Endothelial cell of umbilical vein (primary cell): ENCODE measurements around the gene KIFC3. TPM values are rescaled to one million over a fixed set of nuclear protein-coding genes. Genes with fewer than 3 reads are reported as not detected.

Experiments
- BruUV-seq: library from RNA; stranded (reverse); fragments of 400-500 nt; replicated peaks from 2 replicates; lab custom pipeline; 2021; lab: Mats Ljungman, UMichigan
- CTCF ChIA-PET: fragments of 300-600, 350-600 bp; sonication (Branson Sonifier 250); formaldehyde crosslinking; loops from one replicate; lab custom pipeline; 2021; ENCODE audit warnings: antibody characterized with exemption, inconsistent platforms; lab: Charles Lee
- POLR2A ChIA-PET: fragments of 300-600, 350-600 bp; sonication (Branson Sonifier 250); formaldehyde crosslinking; loops from one replicate; lab custom pipeline; 2021; ENCODE audit warnings: antibody characterized with exemption, inconsistent platforms; lab: Charles Lee
- DNase-seq: peaks from one replicate; pipeline ENCODE4 v3.0.0-alpha.2; 2011; ENCODE audit warnings: low read depth, low spot score
- FAIRE-seq: peaks from 2 replicates; lab custom pipeline; 2011; peaks lifted over from hg19 to GRCh38; lab: Jason Lieb, UNC
- H2AFZ ChIP-seq: 2 replicates; pipeline ENCODE4 v1.6.0; 2012; ENCODE audit warnings: low read depth, low read length, control low read depth, inconsistent platforms
- H3K27ac ChIP-seq: 2 replicates; pipeline ENCODE4 v1.5.1; 2011; ENCODE audit warnings: low read depth, mild to moderate bottlenecking, control low read depth, low read length, moderate library complexity; ENCODE audit not compliant: insufficient read depth
- H3K27me3 ChIP-seq, 2 experiments: 2 replicates each; pipeline versions ENCODE4 v1.6.0 to v1.6.1; 2011; ENCODE audit warnings: low read length in 2 of 2, mixed read lengths in 1 of 2; ENCODE audit not compliant: control insufficient read depth in 2 of 2, insufficient read depth in 2 of 2
- H3K36me3 ChIP-seq, 2 experiments: 2 replicates in 1 of 2; 3 replicates in 1 of 2; pipeline ENCODE4 v1.5.1; 2011; ENCODE audit warnings: low read length in 2 of 2, mild to moderate bottlenecking in 1 of 2, moderate library complexity in 1 of 2; ENCODE audit not compliant: control insufficient read depth in 2 of 2, insufficient read depth in 2 of 2; ENCODE audit errors: extremely low read depth in 1 of 2
- H3K4me1 ChIP-seq: 3 replicates; pipeline ENCODE4 v1.5.1; 2011; ENCODE audit warnings: mild to moderate bottlenecking, low read length; ENCODE audit not compliant: control insufficient read depth, insufficient read depth; ENCODE audit errors: extremely low read depth
- H3K4me2 ChIP-seq: 2 replicates; pipeline ENCODE4 v1.6.1; 2011; ENCODE audit warnings: low read length, control low read depth, mixed read lengths; ENCODE audit not compliant: insufficient read depth
- H3K4me3 ChIP-seq, 3 experiments: fragments of 200-600 bp in 1 of 3; sonication (generic), shearing (Covaris generic) in 1 of 3; replicated peaks in 1 of 3; 2 replicates each; pipeline ENCODE4 v1.5.1; 2011 to 2016; ENCODE audit warnings: control low read depth in 3 of 3, low read length in 3 of 3, mild to moderate bottlenecking in 2 of 3, inconsistent platforms in 1 of 3, low read depth in 1 of 3, moderate library complexity in 1 of 3; ENCODE audit not compliant: insufficient read depth in 1 of 3
- H3K79me2 ChIP-seq: 2 replicates; pipeline ENCODE4 v1.6.0; 2012; ENCODE audit warnings: low read length, inconsistent platforms; ENCODE audit not compliant: control insufficient read depth, insufficient read depth
- H3K9ac ChIP-seq: replicated peaks from 2 replicates; pipeline ENCODE3; 2011; ENCODE audit warnings: low read length, control low read depth; ENCODE audit not compliant: insufficient read depth; ENCODE audit errors: extremely low read depth
- H3K9me1 ChIP-seq: replicated peaks from 3 replicates; pipeline ENCODE4 v1.6.0; 2011; ENCODE audit warnings: mild to moderate bottlenecking, low read length; ENCODE audit not compliant: control insufficient read depth, insufficient read depth; ENCODE audit errors: extremely low read depth
- H3K9me3 ChIP-seq: replicated peaks from 2 replicates; pipeline ENCODE4 v1.5.1; 2012; ENCODE audit warnings: low read length, inconsistent platforms; ENCODE audit not compliant: control insufficient read depth, insufficient read depth
- H4K20me1 ChIP-seq: replicated peaks from 2 replicates; pipeline ENCODE3; 2011; ENCODE audit warnings: mild to moderate bottlenecking, low read length; ENCODE audit not compliant: control insufficient read depth, insufficient read depth; ENCODE audit errors: extremely low read depth
- CTCF ChIP-seq, 2 donors: IDR thresholded peaks; 1 replicate in 1 of 2; 2 replicates in 1 of 2; pipeline ENCODE4 v1.5.1; 2011; ENCODE audit warnings: low read length in 2 of 2, mild to moderate bottlenecking in 2 of 2, moderate library complexity in 2 of 2, control low read depth in 1 of 2, inconsistent platforms in 1 of 2, low read depth in 1 of 2; ENCODE audit not compliant: insufficient read depth in 1 of 2; ENCODE audit errors: extremely low read depth in 1 of 2
- EZH2 ChIP-seq: IDR thresholded peaks from 2 replicates; pipeline ENCODE4 v1.6.1; 2012; ENCODE audit warnings: borderline replicate concordance, low read depth, mild to moderate bottlenecking, moderate library complexity, low read length, inconsistent platforms; ENCODE audit not compliant: severe bottlenecking
- FOS ChIP-seq: IDR thresholded peaks from 2 replicates; pipeline ENCODE4 v1.6.1; 2011; ENCODE audit warnings: mild to moderate bottlenecking, low read length, moderate library complexity, borderline replicate concordance; ENCODE audit not compliant: insufficient read depth
- GATA2 ChIP-seq: IDR thresholded peaks from 2 replicates; pipeline ENCODE4 v1.7.0; 2011; ENCODE audit warnings: low read depth, mild to moderate bottlenecking, moderate library complexity, mixed read lengths, low read length; ENCODE audit not compliant: insufficient read length, insufficient read depth
- JUN ChIP-seq: IDR thresholded peaks from 2 replicates; pipeline ENCODE4 v1.6.1; 2011; ENCODE audit warnings: borderline replicate concordance, low read depth; ENCODE audit not compliant: insufficient read length, insufficient read depth
- MAX ChIP-seq: IDR thresholded peaks from 2 replicates; pipeline ENCODE4 v1.6.1; 2011; ENCODE audit not compliant: insufficient read depth, insufficient read length
- MYC ChIP-seq: IDR thresholded peaks from one replicate; pipeline ENCODE4 v1.6.1; 2011; ENCODE audit warnings: mild to moderate bottlenecking, low read depth, low read length
- POLR2A ChIP-seq: IDR thresholded peaks from 2 replicates; pipeline ENCODE4 v1.6.1; 2012; ENCODE audit warnings: low read depth, mild to moderate bottlenecking, control low read depth, low read length
- POLR2AphosphoS5 ChIP-seq: IDR thresholded peaks from 2 replicates; pipeline ENCODE4 v1.6.1; 2012; ENCODE audit warnings: low read depth, mild to moderate bottlenecking, control low read depth, low read length, moderate library complexity; ENCODE audit not compliant: insufficient read depth
- dilution Hi-C: fragments of 300-500 bp; cut with MboI; formaldehyde crosslinking; loops from one replicate; pipeline ENCODE4 v1.15.0; 2019; ENCODE audit warnings: low sequenced_read_pairs; ENCODE audit not compliant: extremely low pct_ligation_motif_present
- intact Hi-C: fragments of 100-400 bp; cut with micrococcal nuclease; formaldehyde crosslinking; loops from one replicate; pipeline ENCODE4 v1.10.0; 2022
- polyA plus RNA-seq, 4 experiments: library from polyadenylated mRNA; depleted of rRNA in 3 of 4; stranded (reverse) in 3 of 4; unstranded in 1 of 4; fragments of >200 nt; gene quantifications; 2 replicates each; pipeline versions ENCODE4 v1.2.1 to v1.2.3, GENCODE V29; 2011 to 2012; ENCODE audit warnings: missing spikeins in 1 of 4
- total RNA-seq: library from RNA; stranded (reverse); gene quantifications from 2 replicates; pipeline ENCODE4 v1.2.3, GENCODE V29; 2021

The KIFC3 gene
- total and polyA plus RNA-seq, 2 donors (not counting 3 experiments of a cell fraction or from before 2014, with no cell fraction given) = 36.3 to 62.2 TPM

- dilution Hi-C loops = no loop called here
- FAIRE-seq (no peak), DNase-seq (no peak)
- ChIA-PET CTCF (interaction anchor here (0.6 to 2.6 kb wide), 9 partner anchors 9 to 247 kb away, joined by 3 to 45 read pairs (median 7); partner anchors contain the start of genes USB1 and ZNF319), POLR2A (no interaction called here)
- H2AFZ ChIP-seq = no peak overlapping the region
- no peaks in the 10 kb centered on the region for H3K9me3 ChIP-seq
- no peak overlapping the region for H3K4me3 ChIP-seq
- peaks cover 0 to 41% of the 10 kb centered on the region in 2 experiments for H3K36me3 ChIP-seq
- H3K27ac ChIP-seq = no peak overlapping the region
- no peaks in the 10 kb centered on the region for H4K20me1 ChIP-seq
- no peaks in the 10 kb centered on the region for H3K27me3 ChIP-seq
- no TSS peak for BruUV-seq
- no peak overlapping the region for H3K4me2 ChIP-seq
- no peaks in the 10 kb centered on the region for H3K9me1 ChIP-seq
- H3K79me2 ChIP-seq = no peaks in the 10 kb centered on the region
- intact Hi-C loops = loop anchor here (1.0 kb wide), 7 partner anchors 23 to 247 kb away; partner anchors contain the start of genes KATNB1, KIFC3 and USB1
- TF ChIP-seq CTCF (IDR thresholded peaks at IDR 0.05; ENCODE audit: extremely low read depth in 1 of 2, insufficient read depth in 1 of 2, low read depth in 1 of 2, low read length in 2 of 2) (no peak), MYC (no peak), POLR2AphosphoS5 (no peak), POLR2A (no peak), GATA2 (no peak), FOS (no peak), JUN (no peak), MAX (no peak), EZH2 (no peak)
- no peak overlapping the region for H3K9ac ChIP-seq
- no peaks in the 10 kb centered on the region for H3K4me1 ChIP-seq
Observed at GRCh38 chr16:57757883-57758282, 44.4 kb downstream of the KIFC3 start.
